ENCODE measurements around the gene NINJ2. TPM values are rescaled to one million over a fixed set of nuclear protein-coding genes. Genes with fewer than 3 reads are reported as not detected.

NINJ2 gene
- total RNA-seq, 1 donor from 2014 or later, result not detected

DNA sequence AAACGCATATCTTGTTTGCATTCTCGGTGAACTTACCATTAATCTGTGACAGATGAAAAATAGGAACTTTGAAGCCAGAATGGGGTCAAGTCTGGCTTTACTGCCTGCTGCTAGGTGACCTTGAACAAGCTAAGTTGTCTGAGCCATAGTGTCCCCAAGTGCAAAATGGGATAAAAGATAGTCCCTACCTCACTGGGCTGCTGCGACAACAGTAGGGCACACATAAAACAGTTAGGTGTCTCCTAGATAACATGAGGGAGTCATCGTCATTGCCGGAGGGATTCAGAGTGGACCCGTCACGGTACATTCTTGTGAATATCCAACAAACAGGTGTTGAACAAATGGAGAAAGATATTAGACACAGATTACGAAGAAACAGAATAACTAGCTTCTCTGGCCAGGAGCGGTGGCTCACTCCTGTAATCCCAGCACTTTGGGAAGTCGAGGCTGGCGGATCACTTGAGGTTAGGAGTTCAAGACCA, 71.2 kb downstream of the NINJ2 start:
- no peak overlapping the region for H2AFZ ChIP-seq (ENCODE audit: low read depth, low read length)

DNA sequence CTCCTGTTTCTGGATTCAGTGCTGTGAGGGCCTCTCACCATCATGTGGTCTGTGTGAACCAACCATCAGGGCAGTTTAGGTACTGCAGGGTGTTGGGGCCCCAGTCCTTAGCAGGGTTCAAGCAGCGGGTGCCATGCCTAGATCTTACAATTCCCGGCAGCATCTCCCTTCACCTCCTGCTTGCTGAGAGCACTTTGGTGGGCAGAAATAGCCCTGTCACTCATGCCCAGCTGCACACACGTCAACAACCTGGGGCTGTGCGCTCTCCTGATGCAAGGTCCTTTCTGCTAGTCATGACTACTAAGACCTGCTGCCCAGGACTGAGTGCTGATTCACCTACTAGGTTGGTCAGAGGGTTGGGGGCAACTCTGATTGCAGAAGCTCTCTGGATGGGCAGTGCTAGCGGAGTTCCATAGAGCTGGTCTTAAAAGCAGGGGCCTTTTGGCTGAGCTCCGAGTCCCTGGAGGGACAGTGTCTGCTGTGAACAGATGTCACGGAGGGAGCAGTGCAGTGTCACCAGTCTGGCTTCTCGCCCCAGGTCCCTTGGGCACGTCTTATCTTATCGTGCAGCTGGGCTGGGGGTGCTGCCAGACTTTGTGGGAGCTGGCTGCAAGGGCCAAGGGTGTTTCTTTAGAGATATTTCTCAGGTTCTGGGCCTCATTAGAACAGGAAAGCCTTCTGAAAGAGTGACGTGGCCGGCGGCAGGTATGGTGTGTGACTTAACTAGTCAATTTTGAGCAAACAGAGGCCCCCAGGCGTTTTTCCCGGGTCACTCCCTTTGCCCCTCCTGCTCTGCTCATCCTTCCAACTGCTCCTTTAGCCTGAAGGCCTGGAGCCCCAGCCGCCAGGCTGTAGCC, 71.8 kb downstream of the NINJ2 start:
- Histone ChIP-seq H3K4me3 (ENCODE audit: insufficient read depth, low read depth, low read length) (no peak overlapping the region), H3K36me3 (ENCODE audit: insufficient read depth, low read length) (no peaks in the 10 kb centered on the region), H2AFZ (ENCODE audit: low read depth, low read length) (no peak overlapping the region), H3K9me3 (ENCODE audit: insufficient read depth, low read depth, low read length) (no peaks in the 10 kb centered on the region), H3K27ac (ENCODE audit: low read depth, low read length) (no peak overlapping the region), H3K9ac (ENCODE audit: low read length) (no peak overlapping the region), H3K4me2 (ENCODE audit: low read length) (no peak overlapping the region), H3K79me2 (ENCODE audit: insufficient read depth, low read length) (no peaks in the 10 kb centered on the region), H3K4me1 (ENCODE audit: insufficient read depth, low read length) (no peaks in the 10 kb centered on the region), H3K27me3 (ENCODE audit: insufficient read depth, low read length) (peaks cover 6% of the 10 kb centered on the region), H4K20me1 (ENCODE audit: insufficient read depth, low read length) (no peaks in the 10 kb centered on the region)
- no peak for TF ChIP-seq CTCF (IDR thresholded peaks at IDR 0.05; ENCODE audit: insufficient read depth, low read depth, low read length)
- TF ChIP-seq EZH2 (IDR thresholded peaks at IDR 0.05; ENCODE audit: insufficient read depth, low read length), result no peak
- DNase-seq (ENCODE audit: low read depth) (no peak), FAIRE-seq (no peak)
- Mint-ChIP-seq H3K4me1 (ENCODE audit: low read depth, unreplicated experiment) (no peaks in the 10 kb centered on the region), H3K27me3 (ENCODE audit: low read depth, unreplicated experiment) (peaks cover 27% of the 10 kb centered on the region), H3K9me3 (ENCODE audit: unreplicated experiment) (peaks cover 8% of the 10 kb centered on the region), H3K27ac (ENCODE audit: unreplicated experiment) (no peak overlapping the region), H3K36me3 (ENCODE audit: low read depth, unreplicated experiment) (no peaks in the 10 kb centered on the region), H3K4me3 (ENCODE audit: unreplicated experiment) (no peak overlapping the region)

More for the DNA sequence above, 71.2 kb downstream of the NINJ2 start:
- Mint-ChIP-seq H3K27ac (ENCODE audit: unreplicated experiment) (no peak overlapping the region), H3K4me3 (ENCODE audit: unreplicated experiment) (no peak overlapping the region), H3K36me3 (ENCODE audit: low read depth, unreplicated experiment) (no peaks in the 10 kb centered on the region), H3K9me3 (ENCODE audit: unreplicated experiment) (peaks cover 8% of the 10 kb centered on the region), H3K4me1 (ENCODE audit: low read depth, unreplicated experiment) (no peaks in the 10 kb centered on the region), H3K27me3 (ENCODE audit: low read depth, unreplicated experiment) (peaks cover 24% of the 10 kb centered on the region)
- FAIRE-seq (no peak), DNase-seq (ENCODE audit: low read depth) (no peak)
- Histone ChIP-seq H3K79me2 (ENCODE audit: insufficient read depth, low read length) (no peaks in the 10 kb centered on the region), H3K27me3 (ENCODE audit: insufficient read depth, low read length) (peaks cover 6% of the 10 kb centered on the region), H3K36me3 (ENCODE audit: insufficient read depth, low read length) (no peaks in the 10 kb centered on the region), H3K4me1 (ENCODE audit: insufficient read depth, low read length) (no peaks in the 10 kb centered on the region), H4K20me1 (ENCODE audit: insufficient read depth, low read length) (no peaks in the 10 kb centered on the region), H3K27ac (ENCODE audit: low read depth, low read length) (no peak overlapping the region), H3K4me2 (ENCODE audit: low read length) (no peak overlapping the region), H3K9ac (ENCODE audit: low read length) (no peak overlapping the region), H3K9me3 (ENCODE audit: insufficient read depth, low read depth, low read length) (no peaks in the 10 kb centered on the region), H3K4me3 (ENCODE audit: insufficient read depth, low read depth, low read length) (no peak overlapping the region)
- no peak for TF ChIP-seq CTCF (IDR thresholded peaks at IDR 0.05; ENCODE audit: insufficient read depth, low read depth, low read length)
- no peak for TF ChIP-seq EZH2 (IDR thresholded peaks at IDR 0.05; ENCODE audit: insufficient read depth, low read length)

All from astrocyte (in vitro differentiated cells and primary cell).